Measurements from ENCODE around the gene DERL3.

Gene DERL3

GRCh38 chr22:23812378-23812777 lies 26.4 kb downstream of the DERL3 start:
- H3K4me1 ChIP-seq (ENCODE audit: control insufficient read depth, insufficient read depth, low read length), result no peaks in the 10 kb centered on the region
- ChIA-PET CTCF (interaction anchor here (0.6 to 0.8 kb wide), 3 partner anchors 11 to 243 kb away, joined by 3 to 10 read pairs (median 3); no protein-coding TSS in a partner anchor), POLR2A (interaction anchor here (1.3 kb wide), 1 partner anchor 10 kb away, joined by 3 read pairs; no protein-coding TSS in a partner anchor)
- no peaks in the 10 kb centered on the region for H3K9me3 ChIP-seq (ENCODE audit: control insufficient read depth, insufficient read depth, low read depth, low read length)
- peaks cover 26 to 55% of the 10 kb centered on the region in 2 experiments for H3K36me3 ChIP-seq (ENCODE audit: control insufficient read depth in 2 of 2, insufficient read depth in 1 of 2, low read length in 2 of 2)
- H3K4me3 ChIP-seq (ENCODE audit: low read depth, low read length), result no peak overlapping the region
- H3K27ac ChIP-seq (ENCODE audit: extremely low read depth, low read depth, low read length), result no peak overlapping the region
- TF ChIP-seq ZNF324 (tag by site-specific recombination; IDR thresholded peaks at IDR 0.05), result no peak
- TF ChIP-seq ZNF692 (tag by site-specific recombination; IDR thresholded peaks at IDR 0.05), result no peak
- TF ChIP-seq ZNF596 (tag by site-specific recombination; IDR thresholded peaks at IDR 0.05), result no peak
- TF ChIP-seq ZNF140 (tag by site-specific recombination; IDR thresholded peaks at IDR 0.05), result no peak
- no peak for TF ChIP-seq CTCF (tag by site-specific recombination; IDR thresholded peaks at IDR 0.05)
- TF ChIP-seq ZNF549 (tag by site-specific recombination; IDR thresholded peaks at IDR 0.05), result no peak

- TF ChIP-seq GLI2 (tag by site-specific recombination; IDR thresholded peaks at IDR 0.05; ENCODE audit: borderline replicate concordance, low read depth) (no peak), MEIS1 (CRISPR knock-in tag; IDR thresholded peaks at IDR 0.05; ENCODE audit: borderline replicate concordance) (no peak), HOXC10 (CRISPR knock-in tag; IDR thresholded peaks at IDR 0.05) (no peak), SETDB1 (IDR thresholded peaks at IDR 0.05; ENCODE audit: insufficient read length, low read length) (no peak)
- Histone ChIP-seq H3K4me1 (ENCODE audit: control insufficient read depth, insufficient read depth, low read length) (no peaks in the 10 kb centered on the region), H3K27ac (ENCODE audit: extremely low read depth, low read depth, low read length) (no peak overlapping the region), H3K4me3 (ENCODE audit: low read depth, low read length) (no peak overlapping the region), H3K9me3 (ENCODE audit: control insufficient read depth, insufficient read depth, low read depth, low read length) (no peaks in the 10 kb centered on the region), H3K36me3 (ENCODE audit: control insufficient read depth in 2 of 2, insufficient read depth in 1 of 2, low read length in 2 of 2) (peaks cover 41 to 70% of the 10 kb centered on the region in 2 experiments)
- POLR2A ChIA-PET, result no interaction called here
- CTCF ChIA-PET, result no interaction called here
Measured at GRCh38 chr22:23806837-23807236, 32.0 kb downstream of the DERL3 start.

- POLR2A ChIA-PET, result no interaction called here
- Histone ChIP-seq H3K4me3 (ENCODE audit: low read depth, low read length) (no peak overlapping the region), H3K36me3 (ENCODE audit: control insufficient read depth in 2 of 2, insufficient read depth in 1 of 2, low read length in 2 of 2) (peaks cover 39 to 77% of the 10 kb centered on the region in 2 experiments), H3K9me3 (ENCODE audit: control insufficient read depth, insufficient read depth, low read depth, low read length) (no peaks in the 10 kb centered on the region), H3K27ac (ENCODE audit: extremely low read depth, low read depth, low read length) (no peak overlapping the region), H3K4me1 (ENCODE audit: control insufficient read depth, insufficient read depth, low read length) (no peaks in the 10 kb centered on the region)
- CTCF ChIA-PET, result no interaction called here
- TF ChIP-seq ZNF211 (tag by site-specific recombination; IDR thresholded peaks at IDR 0.05; ENCODE audit: low read depth) (no peak), KLF17 (tag by site-specific recombination; IDR thresholded peaks at IDR 0.05) (no peak), ZNF132 (tag by site-specific recombination; IDR thresholded peaks at IDR 0.05; ENCODE audit: borderline replicate concordance) (no peak), IKZF3 (tag by site-specific recombination; IDR thresholded peaks at IDR 0.05) (no peak), ZNF654 (tag by site-specific recombination; IDR thresholded peaks at IDR 0.05; ENCODE audit: low read depth) (no peak), MZF1 (tag by site-specific recombination; IDR thresholded peaks at IDR 0.05; ENCODE audit: borderline replicate concordance) (no peak), ZNF48 (tag by site-specific recombination; IDR thresholded peaks at IDR 0.05) (no peak), PRDM4 (tag by site-specific recombination; IDR thresholded peaks at IDR 0.05) (no peak), ZNF600 (tag by site-specific recombination; IDR thresholded peaks at IDR 0.05) (no peak), ZBTB10 (tag by site-specific recombination; IDR thresholded peaks at IDR 0.05) (no peak)
Measured at GRCh38 chr22:23804781-23805291, 34.0 kb downstream of the DERL3 start.

Measured in HEK293 (cell line).